DMS114 treated with DMSO at 0.1 percent for 48 hours (cell line): ENCODE results near the gene CHST8.

Experiments used
- DNase-seq: peaks from one replicate; lab custom pipeline; 2025; ENCODE audit not compliant: unreplicated experiment; lab: John Stamatoyannopoulos, UW

The CHST8 gene

DNA sequence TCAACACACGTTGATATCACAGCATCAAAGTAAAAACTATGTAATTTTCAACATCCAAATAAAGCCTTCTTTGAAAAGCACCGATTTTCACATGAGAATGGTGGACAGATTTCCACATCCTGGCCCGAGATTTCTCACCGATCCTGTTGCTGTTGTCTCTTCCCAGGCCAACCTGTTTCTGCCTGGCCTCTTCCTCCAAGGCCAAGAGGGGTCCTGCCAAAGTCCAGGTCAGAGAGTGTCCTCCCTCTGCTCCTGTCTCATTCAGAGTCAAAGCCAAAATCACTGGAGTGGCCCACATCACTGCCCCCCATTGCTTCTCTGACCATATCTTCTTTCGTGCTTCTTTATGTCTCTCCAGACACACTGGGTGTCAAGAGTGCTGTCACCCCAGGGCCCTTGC is 49.5 kb downstream of the CHST8 start:
- no peak for DNase-seq

DNA sequence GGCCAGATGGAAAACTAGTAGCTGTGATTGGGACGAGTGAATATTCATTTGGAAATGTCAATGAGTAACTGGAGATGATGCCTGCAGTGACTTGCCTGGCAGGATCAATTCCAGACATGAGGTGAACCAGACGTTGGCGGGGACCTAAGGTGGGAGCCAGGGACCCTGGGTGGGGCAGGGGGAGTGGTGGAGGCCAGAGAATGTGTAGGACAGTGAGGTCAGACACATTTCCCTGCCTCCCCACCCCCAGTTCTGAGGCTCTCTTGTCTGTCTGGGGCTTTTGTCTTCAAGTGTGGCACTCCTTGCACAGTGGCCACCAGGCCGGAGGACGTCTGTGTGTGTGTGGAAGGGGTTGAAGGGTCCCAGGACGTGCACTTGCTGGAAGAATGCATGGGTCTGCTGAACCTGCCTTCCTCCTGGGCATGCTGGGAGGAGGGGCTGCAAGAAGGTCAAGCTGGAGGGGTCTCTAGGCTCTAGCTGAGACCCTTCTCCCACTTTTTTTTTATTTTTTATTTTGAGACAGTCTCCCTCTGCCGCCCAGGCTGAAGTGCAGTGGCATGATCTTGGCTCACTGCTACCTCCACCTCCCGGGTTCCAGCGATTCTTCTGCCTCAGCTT is 51.6 kb downstream of the CHST8 start:
- DNase-seq: no peak

DNA sequence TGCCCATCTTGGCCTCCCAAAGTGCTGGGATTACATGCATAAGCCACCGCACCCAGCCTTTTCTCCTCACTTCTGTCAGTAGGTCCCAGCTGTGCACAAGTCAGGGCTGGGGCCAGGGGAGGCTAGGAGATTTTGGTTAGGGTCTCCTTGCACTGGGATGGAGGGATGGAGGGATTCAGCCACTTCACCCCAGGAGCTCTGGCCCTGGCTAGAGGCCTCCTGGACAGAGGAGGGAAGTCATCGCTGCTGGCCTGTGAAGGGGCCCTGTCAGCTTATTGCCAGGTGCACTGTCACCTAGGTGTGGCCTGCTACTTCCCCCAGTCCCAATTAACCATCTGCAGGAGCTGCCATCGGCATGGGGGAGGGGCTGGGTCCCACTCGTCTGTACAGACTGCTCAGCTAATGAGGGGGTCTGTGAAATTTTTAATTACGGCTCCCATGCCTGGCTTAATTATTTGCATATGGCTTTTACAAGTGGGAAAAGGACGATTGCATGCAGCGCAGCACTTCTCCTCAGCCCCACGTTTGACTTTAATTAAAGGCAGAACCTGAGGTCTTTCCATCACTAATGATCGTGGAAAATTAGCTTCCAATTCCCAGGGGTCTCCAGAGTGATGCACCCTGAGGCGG is 52.4 kb downstream of the CHST8 start:
- no peak for DNase-seq

- no peak for DNase-seq
Observed at GRCh38 chr19:33674626-33675367, 53.0 kb downstream of the CHST8 start.

DNA sequence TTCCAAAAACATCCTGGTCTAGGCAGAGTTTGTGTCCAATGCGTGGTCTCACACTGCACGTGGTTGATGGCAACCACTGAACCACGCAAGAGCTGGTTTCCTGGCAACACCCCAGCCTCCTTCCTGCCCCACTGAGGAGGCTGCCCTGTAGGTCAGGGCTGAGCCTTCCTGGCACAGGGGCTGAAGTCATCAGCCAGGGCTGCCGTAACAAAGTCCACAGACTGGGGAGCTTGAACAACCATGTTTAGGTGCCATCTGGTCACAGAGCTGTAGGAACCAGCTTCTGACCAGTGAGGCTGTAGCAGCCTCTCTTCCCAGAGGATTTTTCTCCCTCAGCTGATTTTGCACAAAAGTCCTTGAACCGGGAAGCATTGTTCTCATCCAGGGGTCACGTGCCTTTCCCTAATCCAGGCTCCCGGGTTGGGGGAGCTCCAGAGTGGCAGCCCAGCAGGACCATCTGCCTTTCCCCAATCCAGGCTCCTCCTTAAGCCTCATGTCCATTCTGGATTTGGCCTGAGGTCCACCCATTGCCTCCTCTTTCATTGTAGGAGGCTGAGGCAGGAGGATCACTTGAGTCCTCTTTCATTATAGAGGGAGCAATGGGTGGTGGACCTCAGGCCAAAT is 53.9 kb downstream of the CHST8 start:
- no peak for DNase-seq

GRCh38 chr19:33676999-33677665 is 55.4 kb downstream of the CHST8 start:
- DNase-seq: no peak

DNA sequence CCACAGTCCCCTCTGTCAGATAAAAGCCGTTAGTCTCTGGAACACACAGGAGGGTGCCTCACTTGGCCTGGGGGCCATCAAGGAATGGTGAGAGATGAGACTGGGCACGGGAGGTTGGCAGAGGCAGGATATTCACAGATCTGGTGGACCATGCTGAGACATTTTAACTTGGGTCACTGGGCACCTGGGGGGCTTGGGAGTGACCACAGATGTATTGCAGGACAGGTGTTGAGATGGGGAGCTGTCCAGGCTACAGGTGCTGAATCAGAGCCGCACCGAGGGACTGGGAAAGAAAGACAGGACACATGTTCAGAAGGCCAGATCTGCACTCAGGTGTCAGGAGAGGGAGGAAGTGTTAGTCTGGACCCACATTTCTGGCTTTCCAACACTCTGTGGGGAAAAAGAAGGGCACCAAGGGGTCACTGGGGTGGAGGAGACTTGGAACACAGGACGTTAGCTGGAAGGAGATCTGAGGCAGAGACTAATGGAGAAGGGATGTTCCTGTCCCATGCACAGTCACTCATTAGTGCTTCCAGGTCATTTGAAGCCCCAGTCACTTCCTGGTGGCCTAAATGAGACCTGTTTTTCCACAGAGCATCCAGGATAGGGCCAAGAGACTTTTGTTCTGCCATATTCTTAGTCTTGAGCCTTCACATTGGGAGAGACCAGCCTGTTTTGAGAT is 56.1 kb downstream of the CHST8 start:
- DNase-seq: no peak

GRCh38 chr19:33678796-33679585 is 57.2 kb downstream of the CHST8 start:
- no peak for DNase-seq

DNA sequence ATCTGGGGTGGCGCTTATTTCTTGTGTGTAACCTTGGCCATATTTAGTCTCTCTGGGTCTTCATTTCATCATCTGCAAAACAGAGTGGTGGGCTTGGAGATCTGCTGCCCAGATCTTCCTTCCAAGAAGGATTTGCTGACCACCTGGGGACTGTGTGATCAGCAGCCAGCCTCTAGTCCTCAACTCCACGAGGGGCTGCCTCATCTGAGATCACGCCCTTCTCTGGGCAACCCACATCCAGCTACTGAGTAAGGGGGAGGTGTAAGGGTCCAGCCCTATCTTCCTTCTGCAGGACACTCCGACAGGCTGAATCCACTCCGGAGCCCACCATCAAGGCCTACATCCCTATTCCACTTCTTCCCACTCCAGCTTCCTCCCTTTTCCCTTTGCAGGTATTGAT is 57.9 kb downstream of the CHST8 start:
- no peak for DNase-seq

DNA sequence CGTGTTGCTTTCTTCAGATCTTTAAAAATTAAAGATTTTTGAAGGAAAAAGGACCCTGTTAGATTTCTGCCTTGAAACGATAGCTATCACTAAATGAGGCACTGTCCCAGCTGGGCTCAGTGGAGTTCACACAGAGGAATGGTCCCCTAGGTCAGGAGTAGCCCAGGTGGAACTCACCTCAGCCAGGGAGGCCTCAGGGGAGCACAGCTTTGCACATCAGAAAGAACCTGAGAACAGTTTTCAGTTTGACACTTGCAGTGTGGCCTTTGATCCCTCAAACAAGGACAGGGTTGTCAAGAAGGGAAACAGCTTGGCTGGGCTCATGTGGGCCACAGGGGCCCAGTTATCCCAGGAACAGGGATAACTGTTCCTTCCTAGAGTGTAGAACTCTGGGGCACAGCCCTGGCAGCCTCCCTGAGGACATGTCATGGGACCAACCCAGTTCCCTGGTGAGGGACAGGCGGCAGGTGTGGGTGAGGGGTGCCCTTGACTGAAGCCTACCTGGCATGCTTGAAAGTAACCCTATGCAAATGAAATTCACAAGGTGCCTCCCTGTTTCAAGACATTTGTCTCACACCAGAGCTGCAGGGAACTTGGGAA is 59.4 kb downstream of the CHST8 start:
- DNase-seq: no peak

DNA sequence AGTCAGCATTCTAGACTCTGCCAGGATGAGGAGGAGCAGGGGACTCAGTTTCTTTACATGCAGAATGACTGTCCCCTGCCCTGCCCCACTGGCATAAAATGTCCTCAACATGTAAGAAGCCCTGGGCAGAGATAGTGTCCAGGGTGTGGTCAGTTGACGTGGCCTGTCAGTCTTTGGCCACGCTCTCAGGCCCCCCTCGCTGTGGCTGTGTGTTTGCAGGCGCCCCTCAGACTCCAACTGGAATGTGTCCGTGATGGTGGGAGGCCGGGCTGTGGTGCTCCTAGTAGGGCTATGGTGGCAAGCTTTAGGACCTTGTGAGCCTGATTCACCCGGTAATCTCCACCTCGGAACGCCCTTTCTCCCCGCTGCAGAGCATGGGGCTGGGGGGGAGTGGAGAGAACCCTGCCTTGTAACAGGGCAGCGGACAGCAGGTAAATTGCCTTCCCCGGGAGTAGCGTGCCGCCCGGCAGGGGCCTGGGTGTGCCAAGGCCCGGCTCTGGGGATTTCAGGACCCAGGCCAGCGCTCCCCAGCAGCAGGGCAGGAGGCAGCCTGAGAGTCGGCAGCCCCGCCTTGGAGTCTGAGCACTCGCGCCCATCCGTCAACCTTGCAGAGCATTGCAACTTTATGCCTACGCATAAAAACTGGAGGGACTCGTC is 62.3 kb downstream of the CHST8 start:
- DNase-seq: no peak

GRCh38 chr19:33684538-33685232 is 62.9 kb downstream of the CHST8 start:
- no peak for DNase-seq

GRCh38 chr19:33685541-33685940 is 63.8 kb downstream of the CHST8 start:
- no peak for DNase-seq

- DNase-seq: no peak
Observed at GRCh38 chr19:33686262-33686661, 64.5 kb downstream of the CHST8 start.

DNA sequence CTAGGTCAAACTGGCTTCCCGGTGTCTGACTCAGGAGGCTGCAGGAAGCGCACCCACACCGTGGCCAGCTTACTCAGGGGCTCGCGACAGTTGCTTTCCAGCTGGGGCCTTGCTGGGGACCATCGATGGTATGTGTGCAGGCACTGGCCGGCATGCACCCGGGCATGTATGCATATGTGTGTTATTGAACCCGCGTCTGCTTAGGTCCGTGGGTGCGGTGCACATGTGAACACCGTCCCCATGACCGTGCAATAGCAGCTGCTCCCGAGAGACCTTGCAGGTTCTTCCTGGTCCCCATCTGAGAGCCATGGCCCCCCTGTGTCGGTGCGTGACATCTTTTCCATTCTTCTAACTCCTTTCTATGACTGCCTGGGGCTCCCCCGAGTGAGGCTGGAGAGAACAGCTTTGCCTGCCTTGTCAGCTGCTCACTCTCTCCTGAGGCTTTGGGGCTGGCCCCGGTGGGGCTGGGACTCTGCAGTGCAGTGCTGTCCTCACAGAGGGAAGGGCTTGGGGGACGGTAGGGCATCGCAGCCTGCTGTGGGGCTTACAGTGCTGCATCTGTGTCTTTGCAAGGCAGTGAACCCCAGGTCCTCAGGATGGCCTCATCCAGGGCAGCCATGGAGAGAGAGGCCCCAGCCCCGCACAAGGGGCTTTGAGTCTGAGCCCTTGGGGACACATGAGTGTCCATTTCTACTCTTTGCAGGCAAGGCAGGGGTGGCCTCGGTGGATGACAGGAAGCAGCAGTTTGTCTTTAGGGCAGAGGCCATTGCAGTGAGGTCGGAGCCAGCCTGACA is 65.1 kb downstream of the CHST8 start:
- DNase-seq: no peak

- no peak for DNase-seq
Observed at GRCh38 chr19:33687481-33688170, 65.9 kb downstream of the CHST8 start.
